ENCODE data around the gene TAB2. TPM values are rescaled to one million over a fixed set of nuclear protein-coding genes. Genes with fewer than 3 reads are reported as not detected.

Gene TAB2
- total and polyA plus RNA-seq, 9 of the 15 experiments (the other 6 are each of a cell fraction or from before 2014, with no cell fraction given): 9.1 to 38.3 (median 18.6) TPM

DNA sequence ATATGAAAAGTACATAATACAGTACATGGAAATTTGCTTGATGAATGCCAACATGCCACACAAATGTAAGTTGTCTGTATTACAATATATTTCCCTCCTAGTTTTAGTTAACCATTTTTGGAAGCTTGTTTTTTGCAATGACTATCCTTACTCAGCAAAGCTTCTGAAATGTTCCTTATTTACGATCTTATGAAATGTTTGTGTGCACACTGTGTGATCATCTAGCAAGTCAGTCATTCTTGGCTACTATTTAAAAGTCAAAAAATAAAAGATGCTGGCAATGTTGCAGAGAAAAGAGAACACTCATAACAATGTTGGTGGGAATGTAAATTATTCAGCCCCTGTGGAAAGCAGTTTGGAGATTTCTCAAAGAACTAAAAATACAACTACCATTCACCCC is 116.4 kb downstream of the TAB2 start:
- no peak overlapping the region for H3K4me2 ChIP-seq (ENCODE audit: insufficient read depth, low read length)
- DNase-seq (ENCODE audit: extremely low read depth in 1 of 4, low spot score in 3 of 4) (no peak), ATAC-seq (no peak), FAIRE-seq (no peak)
- POLR2A ChIA-PET: interaction anchor here (0.6 to 1.5 kb wide), 2 partner anchors 19 to 400 kb away, joined by 3 to 5 read pairs; no protein-coding TSS in a partner anchor
- in situ Hi-C loops (cut with MboI) (loop anchor here (25.0 kb wide), 1 partner anchor 872 kb away; no protein-coding TSS in a partner anchor), intact Hi-C loops (cut with micrococcal nuclease) (loop anchor here (2.0 to 10.0 kb wide), 2 partner anchors 83 to 239 kb away; no protein-coding TSS in a partner anchor)
- H3K9me1 ChIP-seq (ENCODE audit: control insufficient read depth, insufficient read depth, low read length): no peaks in the 10 kb centered on the region
- H3K36me3 ChIP-seq (ENCODE audit: control insufficient read depth, insufficient read depth, low read length): no peaks in the 10 kb centered on the region
- CTCF ChIA-PET (ENCODE audit: low intra/inter-chr PET ratio): interaction anchor here (0.6 to 5.5 kb wide), 2 partner anchors 349 to 405 kb away, joined by 4 to 67 read pairs; no protein-coding TSS in a partner anchor
- 0 out of 2 replicates have a peak, but pooled peaks cover 4% of the 10 kb centered on the region for H4K20me1 ChIP-seq (replicated peaks; ENCODE audit: control insufficient read depth, insufficient read depth, low read length)
- no peak overlapping the region for H3K27ac ChIP-seq (ENCODE audit: extremely low read depth, low read depth, low read length)
- H3K9me3 ChIP-seq (replicated peaks; ENCODE audit: control insufficient read depth, insufficient read depth, low read depth, low read length): no peaks in the 10 kb centered on the region
- TF ChIP-seq NR2C2 (CRISPR knock-in tag; IDR thresholded peaks at IDR 0.05): no peak
- TF ChIP-seq NR2C2 (tag; IDR thresholded peaks at IDR 0.05): no peak
- no peak for TF ChIP-seq ZNF324 (CRISPR knock-in tag; IDR thresholded peaks at IDR 0.05)
- no peak for TF ChIP-seq FOXM1 (IDR thresholded peaks at IDR 0.05; ENCODE audit: low read depth)
- TF ChIP-seq FOXM1 (CRISPR knock-in tag; IDR thresholded peaks at IDR 0.05; ENCODE audit: low read depth): no peak
- TF ChIP-seq SRSF9 (IDR thresholded peaks at IDR 0.05; ENCODE audit: borderline replicate concordance, low read depth, low read length): no peak
- TF ChIP-seq PHF20 (IDR thresholded peaks at IDR 0.05; ENCODE audit: partially characterized antibody): no peak
- no peaks in the 10 kb centered on the region; a peak in 1 of 5 replicates for H3K4me1 ChIP-seq (replicated peaks in 1 of 2; ENCODE audit: control insufficient read depth in 2 of 2, insufficient read depth in 2 of 2, low read length in 2 of 2)
- no peak overlapping the region for H2AFZ ChIP-seq (ENCODE audit: low read depth, low read length)
- no peak overlapping the region for H3K9ac ChIP-seq (ENCODE audit: insufficient read depth in 1 of 2, low read depth in 2 of 2, low read length in 2 of 2)
- WGBS (ENCODE audit: insufficient coverage, low coverage, missing lambda C conversion rate): 0% methylated on average over 1 of the region's 1 CpG
- H3K79me2 ChIP-seq (ENCODE audit: control insufficient read depth, insufficient read depth, low read length): no peaks in the 10 kb centered on the region
- no TSS peak for BruUV-seq (replicated peaks)
- H3K4me3 ChIP-seq: no peak overlapping the region
- H3K27me3 ChIP-seq (ENCODE audit: control insufficient read depth in 2 of 2, insufficient read depth in 2 of 2, low read length in 2 of 2): peaks cover 13 to 40% of the 10 kb centered on the region in 2 experiments
